ENCODE data around the gene PIP4K2B.

The PIP4K2B gene

GRCh38 chr17:38768417-38768816 lies 30.9 kb downstream of the PIP4K2B start:
- no peak for DNase-seq
- H3K4me3 ChIP-seq (ENCODE audit: low read depth, low read length) = no peak overlapping the region
- H3K27me3 ChIP-seq (replicated peaks) = no peaks in the 10 kb centered on the region
- in situ Hi-C loops (cut with HindIII; ENCODE audit: low pct_ligation_motif_present, low sequenced_read_pairs) = no loop called here
- TF ChIP-seq CTCF (IDR thresholded peaks at IDR 0.05; ENCODE audit: low read depth, low read length, missing control alignments) = no peak
- H3K27ac ChIP-seq = no peak overlapping the region
- peaks cover 79% of the 10 kb centered on the region for H3K36me3 ChIP-seq (replicated peaks)

- DNase-seq = no peak
- Histone ChIP-seq H3K36me3 (replicated peaks) (peaks cover 72% of the 10 kb centered on the region), H3K27ac (no peak overlapping the region), H3K27me3 (replicated peaks) (no peaks in the 10 kb centered on the region), H3K4me3 (ENCODE audit: low read depth, low read length) (no peak overlapping the region)
- in situ Hi-C loops (cut with HindIII; ENCODE audit: low pct_ligation_motif_present, low sequenced_read_pairs) = no loop called here
- TF ChIP-seq CTCF (IDR thresholded peaks at IDR 0.05; ENCODE audit: low read depth, low read length, missing control alignments) = no peak
Measured at GRCh38 chr17:38766341-38766740, 33.0 kb downstream of the PIP4K2B start.

GRCh38 chr17:38762231-38762630 lies 37.1 kb downstream of the PIP4K2B start:
- Histone ChIP-seq H3K27ac (no peak overlapping the region), H3K36me3 (replicated peaks) (peaks cover 76% of the 10 kb centered on the region), H3K27me3 (replicated peaks) (no peaks in the 10 kb centered on the region), H3K4me3 (ENCODE audit: low read depth, low read length) (no peak overlapping the region)
- in situ Hi-C loops (cut with HindIII; ENCODE audit: low pct_ligation_motif_present, low sequenced_read_pairs) = no loop called here
- DNase-seq = no peak
- no peak for TF ChIP-seq CTCF (IDR thresholded peaks at IDR 0.05; ENCODE audit: low read depth, low read length, missing control alignments)

- peak; percentile 27 for DNase-seq
- peaks cover 77% of the 10 kb centered on the region for H3K36me3 ChIP-seq (replicated peaks)
- in situ Hi-C loops (cut with HindIII; ENCODE audit: low pct_ligation_motif_present, low sequenced_read_pairs) = no loop called here
- no peaks in the 10 kb centered on the region for H3K27me3 ChIP-seq (replicated peaks)
- TF ChIP-seq CTCF (IDR thresholded peaks at IDR 0.05; ENCODE audit: low read depth, low read length, missing control alignments) = peak; percentile 73
- H3K4me3 ChIP-seq (ENCODE audit: low read depth, low read length) = no peak overlapping the region
- no peak overlapping the region for H3K27ac ChIP-seq
Measured at GRCh38 chr17:38761612-38762011, 37.7 kb downstream of the PIP4K2B start.

- DNase-seq = no peak
- no peak for TF ChIP-seq CTCF (IDR thresholded peaks at IDR 0.05; ENCODE audit: low read depth, low read length, missing control alignments)
- in situ Hi-C loops (cut with HindIII; ENCODE audit: low pct_ligation_motif_present, low sequenced_read_pairs) = no loop called here
- Histone ChIP-seq H3K27ac (peak overlapping the region; percentile 77), H3K36me3 (replicated peaks) (peaks cover 31% of the 10 kb centered on the region), H3K27me3 (replicated peaks) (no peaks in the 10 kb centered on the region), H3K4me3 (ENCODE audit: low read depth, low read length) (peak overlapping the region; percentile 99)
Measured at GRCh38 chr17:38753071-38753506, 46.3 kb downstream of the PIP4K2B start.

- DNase-seq = peak; percentile 99
- Histone ChIP-seq H3K27ac (peak within 1 kb of the TSS; percentile 77), H3K27me3 (replicated peaks) (no peaks in the 10 kb centered on the region), H3K36me3 (replicated peaks) (peaks cover 26% of the 10 kb centered on the region), H3K4me3 (ENCODE audit: low read depth, low read length) (peak within 1 kb of the TSS; percentile 99)
- no peak for TF ChIP-seq CTCF (IDR thresholded peaks at IDR 0.05; ENCODE audit: low read depth, low read length, missing control alignments)
- in situ Hi-C loops (cut with HindIII; ENCODE audit: low pct_ligation_motif_present, low sequenced_read_pairs) = no loop called here
Measured at GRCh38 chr17:38752308-38753070, 46.9 kb downstream of the PIP4K2B start, which contains the start of gene PSMB3. Gene PSMB3, plus strand, starts transcription at chr17:38752741. Its CDS starts 86 bp downstream, at chr17:38752827.

Measured in brain microvascular endothelial cell (primary cell).